K562 (cell line): ENCODE measurements around the gene STAM2. TPM values are rescaled to one million over a fixed set of nuclear protein-coding genes. Genes with fewer than 3 reads are reported as not detected.
A peak's percentile ranks its signal among the peaks of the same experiment; 100 is the strongest.

Experiments
- BRF1 ChIP-seq: IDR thresholded peaks from 3 replicates; pipeline ENCODE4 v1.6.1; 2011; ENCODE audit warnings: borderline replicate concordance, mild to moderate bottlenecking; ENCODE audit not compliant: insufficient read length; ENCODE audit errors: extremely low read depth
- NFIX ChIP-seq: fragments of 250-450 bp; sonication (Bioruptor Pico); IDR thresholded peaks from 2 replicates; pipeline ENCODE4 v1.4.0; 2020; ENCODE audit warnings: low read depth, mild to moderate bottlenecking, moderate library complexity
- NUFIP1 ChIP-seq: fragments of 450-650 bp; IDR thresholded peaks from 2 replicates; pipeline ENCODE4 v1.6.1; 2018; ENCODE audit not compliant: partially characterized antibody
- SIN3B ChIP-seq: fragments of 450-650 bp; IDR thresholded peaks from 2 replicates; pipeline ENCODE4 v1.6.1; 2017; ENCODE audit warnings: low read depth, mild to moderate bottlenecking, moderate library complexity
- TRIM28 ChIP-seq: fragments of 450-650 bp; IDR thresholded peaks from 2 replicates; pipeline ENCODE4 v1.6.1; 2017
- ZBTB11 ChIP-seq, 3 experiments: fragments of 200-800 bp in 1 of 3; fragments of 250-450 bp in 1 of 3; fragments of 450-650 bp in 1 of 3; sonication (Bioruptor Pico) in 1 of 3; sonication (Bioruptor generic) in 1 of 3; formaldehyde crosslinking in 1 of 3; IDR thresholded peaks; 2 replicates each; pipeline versions ENCODE4 v1.6.1 to v1.8.0; 2016 to 2022; ENCODE audit warnings: mild to moderate bottlenecking in 2 of 3, missing genetic modification characterization in 2 of 3, missing compliant biosample characterization in 1 of 3, moderate library complexity in 1 of 3
- polyA plus RNA-seq, 8 experiments: library from polyadenylated mRNA; depleted of rRNA in 4 of 8; stranded (reverse) in 5 of 8; unstranded in 3 of 8; fragments of >200 nt; fragmentation: Nextera tagmentation in 2 of 8; fragmentation: Illumina TruSeq in 1 of 8; extraction: Ambion mirVana in 2 of 8; extraction: Trizol in 1 of 8; gene quantifications; 2 replicates each; pipeline versions ENCODE4 v1.2.1 to v1.2.3, GENCODE V29; 2011 to 2014; ENCODE audit warnings: inconsistent platforms in 1 of 8, missing spikeins in 1 of 8
- total RNA-seq, 7 experiments: library from RNA; depleted of rRNA in 6 of 7; stranded (reverse); fragments of >200 nt in 6 of 7; fragmentation: Illumina TruSeq in 2 of 7; extraction: Trizol in 2 of 7; gene quantifications; 2 replicates each; pipeline versions ENCODE4 v1.2.1 to v1.2.3, GENCODE V29; 2011 to 2021; ENCODE audit warnings: low replicate concordance in 1 of 7
- TF ChIP-seq, protein P1 (sequence below): fragments of 250-450 bp; sonication (Bioruptor Pico); IDR thresholded peaks from 2 replicates; pipeline ENCODE4 v1.4.0; 2020; ENCODE audit warnings: mild to moderate bottlenecking, moderate library complexity
- TF ChIP-seq, protein P2 (sequence below): fragments of 250-450 bp; sonication (Bioruptor Pico); IDR thresholded peaks from 2 replicates; pipeline ENCODE4 v1.4.0; 2020; ENCODE audit warnings: mild to moderate bottlenecking

STAM2 gene
- total and polyA plus RNA-seq, 9 of the 15 experiments (the other 6 are each of a cell fraction or from before 2014, with no cell fraction given): 4.5 to 13.9 (median 8.7) TPM

- TF ChIP-seq, protein P1, sequence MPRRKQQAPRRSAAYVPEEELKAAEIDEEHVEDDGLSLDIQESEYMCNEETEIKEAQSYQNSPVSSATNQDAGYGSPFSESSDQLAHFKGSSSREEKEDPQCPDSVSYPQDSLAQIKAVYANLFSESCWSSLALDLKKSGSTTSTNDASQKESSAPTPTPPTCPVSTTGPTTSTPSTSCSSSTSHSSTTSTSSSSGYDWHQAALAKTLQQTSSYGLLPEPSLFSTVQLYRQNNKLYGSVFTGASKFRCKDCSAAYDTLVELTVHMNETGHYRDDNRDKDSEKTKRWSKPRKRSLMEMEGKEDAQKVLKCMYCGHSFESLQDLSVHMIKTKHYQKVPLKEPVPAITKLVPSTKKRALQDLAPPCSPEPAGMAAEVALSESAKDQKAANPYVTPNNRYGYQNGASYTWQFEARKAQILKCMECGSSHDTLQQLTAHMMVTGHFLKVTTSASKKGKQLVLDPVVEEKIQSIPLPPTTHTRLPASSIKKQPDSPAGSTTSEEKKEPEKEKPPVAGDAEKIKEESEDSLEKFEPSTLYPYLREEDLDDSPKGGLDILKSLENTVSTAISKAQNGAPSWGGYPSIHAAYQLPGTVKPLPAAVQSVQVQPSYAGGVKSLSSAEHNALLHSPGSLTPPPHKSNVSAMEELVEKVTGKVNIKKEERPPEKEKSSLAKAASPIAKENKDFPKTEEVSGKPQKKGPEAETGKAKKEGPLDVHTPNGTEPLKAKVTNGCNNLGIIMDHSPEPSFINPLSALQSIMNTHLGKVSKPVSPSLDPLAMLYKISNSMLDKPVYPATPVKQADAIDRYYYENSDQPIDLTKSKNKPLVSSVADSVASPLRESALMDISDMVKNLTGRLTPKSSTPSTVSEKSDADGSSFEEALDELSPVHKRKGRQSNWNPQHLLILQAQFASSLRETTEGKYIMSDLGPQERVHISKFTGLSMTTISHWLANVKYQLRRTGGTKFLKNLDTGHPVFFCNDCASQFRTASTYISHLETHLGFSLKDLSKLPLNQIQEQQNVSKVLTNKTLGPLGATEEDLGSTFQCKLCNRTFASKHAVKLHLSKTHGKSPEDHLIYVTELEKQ (CRISPR knock-in tag): no peak
- TF ChIP-seq TRIM28 (no peak), BRF1 (no peak), ZBTB11 (CRISPR knock-in tag; IDR thresholded peaks at IDR 0.05) (peak in 1 of 3 experiments; percentile 92; a peak in 4 of 6 replicates), NUFIP1 (no peak), NFIX (CRISPR knock-in tag) (no peak), SIN3B (peak; percentile 72; the same call in 1 of the 2 replicates)
- TF ChIP-seq, protein P2, sequence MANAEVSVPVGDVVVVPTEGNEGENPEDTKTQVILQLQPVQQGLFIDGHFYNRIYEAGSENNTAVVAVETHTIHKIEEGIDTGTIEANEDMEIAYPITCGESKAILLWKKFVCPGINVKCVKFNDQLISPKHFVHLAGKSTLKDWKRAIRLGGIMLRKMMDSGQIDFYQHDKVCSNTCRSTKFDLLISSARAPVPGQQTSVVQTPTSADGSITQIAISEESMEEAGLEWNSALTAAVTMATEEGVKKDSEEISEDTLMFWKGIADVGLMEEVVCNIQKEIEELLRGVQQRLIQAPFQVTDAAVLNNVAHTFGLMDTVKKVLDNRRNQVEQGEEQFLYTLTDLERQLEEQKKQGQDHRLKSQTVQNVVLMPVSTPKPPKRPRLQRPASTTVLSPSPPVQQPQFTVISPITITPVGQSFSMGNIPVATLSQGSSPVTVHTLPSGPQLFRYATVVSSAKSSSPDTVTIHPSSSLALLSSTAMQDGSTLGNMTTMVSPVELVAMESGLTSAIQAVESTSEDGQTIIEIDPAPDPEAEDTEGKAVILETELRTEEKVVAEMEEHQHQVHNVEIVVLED (CRISPR knock-in tag): no peak; the same call in none of the 2 replicates
These were observed at the start of gene STAM2 (continued) for GRCh38 chr2:152175368-152176112.
